ENCODE results near the gene ABHD17C.

The ABHD17C gene

DNA sequence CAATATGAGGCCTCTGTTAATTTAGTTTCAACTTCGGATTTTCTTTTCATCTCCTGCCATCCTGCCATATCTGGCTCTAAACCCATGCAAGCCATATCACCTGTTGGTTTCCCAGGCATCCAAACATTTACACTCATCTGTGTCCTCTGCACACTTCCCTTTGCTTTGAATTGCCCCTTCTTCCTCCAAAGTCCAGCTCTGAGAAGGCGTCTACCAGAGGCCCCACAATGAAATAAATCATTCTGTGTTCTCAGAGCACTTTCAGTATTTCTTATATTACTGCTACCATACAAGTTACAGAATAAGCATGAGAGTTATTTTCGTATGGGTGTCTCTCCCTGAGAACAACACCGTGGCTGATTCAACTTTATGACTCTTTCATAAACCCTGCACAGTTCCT, 12.9 kb upstream of the ABHD17C start:
- Histone ChIP-seq H3K4me3 (replicated peaks; ENCODE audit: insufficient read depth, low read length) (no peak overlapping the region), H3K27ac (replicated peaks) (no peak overlapping the region), H3K27me3 (ENCODE audit: insufficient read depth, poor library complexity, severe bottlenecking) (no peaks in the 10 kb centered on the region)
- TF ChIP-seq, protein P1, sequence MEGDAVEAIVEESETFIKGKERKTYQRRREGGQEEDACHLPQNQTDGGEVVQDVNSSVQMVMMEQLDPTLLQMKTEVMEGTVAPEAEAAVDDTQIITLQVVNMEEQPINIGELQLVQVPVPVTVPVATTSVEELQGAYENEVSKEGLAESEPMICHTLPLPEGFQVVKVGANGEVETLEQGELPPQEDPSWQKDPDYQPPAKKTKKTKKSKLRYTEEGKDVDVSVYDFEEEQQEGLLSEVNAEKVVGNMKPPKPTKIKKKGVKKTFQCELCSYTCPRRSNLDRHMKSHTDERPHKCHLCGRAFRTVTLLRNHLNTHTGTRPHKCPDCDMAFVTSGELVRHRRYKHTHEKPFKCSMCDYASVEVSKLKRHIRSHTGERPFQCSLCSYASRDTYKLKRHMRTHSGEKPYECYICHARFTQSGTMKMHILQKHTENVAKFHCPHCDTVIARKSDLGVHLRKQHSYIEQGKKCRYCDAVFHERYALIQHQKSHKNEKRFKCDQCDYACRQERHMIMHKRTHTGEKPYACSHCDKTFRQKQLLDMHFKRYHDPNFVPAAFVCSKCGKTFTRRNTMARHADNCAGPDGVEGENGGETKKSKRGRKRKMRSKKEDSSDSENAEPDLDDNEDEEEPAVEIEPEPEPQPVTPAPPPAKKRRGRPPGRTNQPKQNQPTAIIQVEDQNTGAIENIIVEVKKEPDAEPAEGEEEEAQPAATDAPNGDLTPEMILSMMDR (IDR thresholded peaks at IDR 0.05; ENCODE audit: insufficient read depth, low read length), result no peak
- no peak for TF ChIP-seq SPI1 (IDR thresholded peaks at IDR 0.05; ENCODE audit: borderline replicate concordance, low read depth)
- TF ChIP-seq GABPA (IDR thresholded peaks at IDR 0.05; ENCODE audit: low read depth), result no peak
- DNase-seq (ENCODE audit: low read depth in 1 of 2, low spot score in 1 of 2), result no peak

DNA sequence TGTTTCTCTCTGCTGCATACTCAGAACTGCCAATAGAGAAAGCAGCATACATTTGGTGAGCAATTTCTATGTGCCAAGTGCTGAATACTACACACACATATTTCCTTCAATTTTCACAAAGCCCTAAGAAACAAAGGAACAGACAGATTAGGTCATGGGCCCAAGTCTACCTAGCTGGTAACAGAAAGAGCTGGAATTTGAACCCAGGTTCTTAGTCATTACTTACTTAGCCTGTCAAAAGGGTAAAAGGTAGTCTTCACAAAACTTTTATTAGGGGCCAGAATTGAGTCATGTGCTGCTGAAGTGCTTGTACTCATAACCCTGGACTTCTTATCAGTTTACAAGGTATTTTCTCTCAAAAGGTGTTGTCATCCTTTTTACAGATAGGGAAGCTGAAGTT, 10.4 kb upstream of the ABHD17C start:
- Histone ChIP-seq H3K27me3 (ENCODE audit: insufficient read depth, poor library complexity, severe bottlenecking) (no peaks in the 10 kb centered on the region), H3K4me3 (replicated peaks; ENCODE audit: insufficient read depth, low read length) (no peak overlapping the region), H3K27ac (replicated peaks) (no peak overlapping the region)
- no peak for TF ChIP-seq SPI1 (IDR thresholded peaks at IDR 0.05; ENCODE audit: borderline replicate concordance, low read depth)
- no peak for TF ChIP-seq POLR2AphosphoS5 (IDR thresholded peaks at IDR 0.05; ENCODE audit: low read depth)
- TF ChIP-seq, protein P1 (IDR thresholded peaks at IDR 0.05; ENCODE audit: insufficient read depth, low read length), result no peak
- TF ChIP-seq, protein P2, sequence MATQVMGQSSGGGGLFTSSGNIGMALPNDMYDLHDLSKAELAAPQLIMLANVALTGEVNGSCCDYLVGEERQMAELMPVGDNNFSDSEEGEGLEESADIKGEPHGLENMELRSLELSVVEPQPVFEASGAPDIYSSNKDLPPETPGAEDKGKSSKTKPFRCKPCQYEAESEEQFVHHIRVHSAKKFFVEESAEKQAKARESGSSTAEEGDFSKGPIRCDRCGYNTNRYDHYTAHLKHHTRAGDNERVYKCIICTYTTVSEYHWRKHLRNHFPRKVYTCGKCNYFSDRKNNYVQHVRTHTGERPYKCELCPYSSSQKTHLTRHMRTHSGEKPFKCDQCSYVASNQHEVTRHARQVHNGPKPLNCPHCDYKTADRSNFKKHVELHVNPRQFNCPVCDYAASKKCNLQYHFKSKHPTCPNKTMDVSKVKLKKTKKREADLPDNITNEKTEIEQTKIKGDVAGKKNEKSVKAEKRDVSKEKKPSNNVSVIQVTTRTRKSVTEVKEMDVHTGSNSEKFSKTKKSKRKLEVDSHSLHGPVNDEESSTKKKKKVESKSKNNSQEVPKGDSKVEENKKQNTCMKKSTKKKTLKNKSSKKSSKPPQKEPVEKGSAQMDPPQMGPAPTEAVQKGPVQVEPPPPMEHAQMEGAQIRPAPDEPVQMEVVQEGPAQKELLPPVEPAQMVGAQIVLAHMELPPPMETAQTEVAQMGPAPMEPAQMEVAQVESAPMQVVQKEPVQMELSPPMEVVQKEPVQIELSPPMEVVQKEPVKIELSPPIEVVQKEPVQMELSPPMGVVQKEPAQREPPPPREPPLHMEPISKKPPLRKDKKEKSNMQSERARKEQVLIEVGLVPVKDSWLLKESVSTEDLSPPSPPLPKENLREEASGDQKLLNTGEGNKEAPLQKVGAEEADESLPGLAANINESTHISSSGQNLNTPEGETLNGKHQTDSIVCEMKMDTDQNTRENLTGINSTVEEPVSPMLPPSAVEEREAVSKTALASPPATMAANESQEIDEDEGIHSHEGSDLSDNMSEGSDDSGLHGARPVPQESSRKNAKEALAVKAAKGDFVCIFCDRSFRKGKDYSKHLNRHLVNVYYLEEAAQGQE (IDR thresholded peaks at IDR 0.05; ENCODE audit: insufficient replicate concordance, low read depth), result no peak
- no peak for DNase-seq (ENCODE audit: low read depth in 1 of 2, low spot score in 1 of 2)

DNA sequence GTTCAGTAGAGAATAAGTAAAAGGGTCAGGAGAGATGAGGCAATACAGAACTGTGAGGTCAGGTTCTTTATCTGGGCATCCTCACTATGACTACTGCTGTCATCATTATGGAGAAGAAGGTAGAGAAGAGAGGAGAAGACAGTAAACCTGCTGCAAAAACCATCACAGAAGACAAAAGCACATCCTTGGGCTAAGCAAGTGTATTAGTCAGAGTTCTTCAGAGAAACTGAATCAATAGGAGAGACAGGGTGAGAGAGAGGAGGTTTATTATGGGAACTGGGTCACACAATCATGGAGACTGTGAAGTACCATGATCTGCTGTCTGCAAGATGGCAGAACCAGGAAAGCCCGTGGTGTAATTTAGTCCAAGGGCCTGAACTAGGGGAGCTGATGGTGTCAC, 9.5 kb upstream of the ABHD17C start:
- Histone ChIP-seq H3K27me3 (ENCODE audit: insufficient read depth, poor library complexity, severe bottlenecking) (no peaks in the 10 kb centered on the region), H3K27ac (replicated peaks) (no peak overlapping the region), H3K4me3 (replicated peaks; ENCODE audit: insufficient read depth, low read length) (no peak overlapping the region)
- TF ChIP-seq POLR2AphosphoS5 (IDR thresholded peaks at IDR 0.05; ENCODE audit: low read depth) (no peak), SPI1 (IDR thresholded peaks at IDR 0.05; ENCODE audit: borderline replicate concordance, low read depth) (no peak), GABPA (IDR thresholded peaks at IDR 0.05; ENCODE audit: low read depth) (no peak)
- TF ChIP-seq, protein P2 (IDR thresholded peaks at IDR 0.05; ENCODE audit: insufficient replicate concordance, low read depth), result no peak
- TF ChIP-seq, protein P1 (IDR thresholded peaks at IDR 0.05; ENCODE audit: insufficient read depth, low read length), result no peak
- DNase-seq (ENCODE audit: low read depth in 1 of 2, low spot score in 1 of 2), result no peak

DNA sequence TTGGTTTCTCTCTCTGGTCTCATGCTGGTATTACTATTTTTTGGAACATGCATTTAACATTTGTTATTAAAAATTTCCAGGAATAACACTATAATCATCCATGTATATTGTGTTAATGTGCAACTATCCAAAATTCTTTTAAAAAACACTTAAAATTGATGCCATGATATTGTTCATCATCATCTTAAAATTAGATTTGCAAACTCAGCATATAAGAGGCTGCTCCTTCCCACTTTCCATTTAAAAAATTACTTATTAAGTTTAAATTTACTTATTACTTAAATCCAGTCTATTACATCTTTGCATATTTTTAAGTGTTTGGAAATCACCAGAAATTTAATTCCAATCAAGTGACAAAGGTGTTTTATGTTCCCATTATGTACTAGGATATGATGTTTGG, 5.8 kb upstream of the ABHD17C start:
- Histone ChIP-seq H3K27me3 (ENCODE audit: insufficient read depth, poor library complexity, severe bottlenecking) (peaks cover 5% of the 10 kb centered on the region), H3K4me3 (replicated peaks; ENCODE audit: insufficient read depth, low read length) (no peak overlapping the region), H3K27ac (replicated peaks) (no peak overlapping the region)
- DNase-seq (ENCODE audit: low read depth in 1 of 2, low spot score in 1 of 2), result no peak
- TF ChIP-seq, protein P2 (IDR thresholded peaks at IDR 0.05; ENCODE audit: insufficient replicate concordance, low read depth), result no peak
- TF ChIP-seq, protein P1 (IDR thresholded peaks at IDR 0.05; ENCODE audit: insufficient read depth, low read length), result no peak
- TF ChIP-seq SPI1 (IDR thresholded peaks at IDR 0.05; ENCODE audit: borderline replicate concordance, low read depth), result no peak
- no peak for TF ChIP-seq POLR2AphosphoS5 (IDR thresholded peaks at IDR 0.05; ENCODE audit: low read depth)
- no peak for TF ChIP-seq GABPA (IDR thresholded peaks at IDR 0.05; ENCODE audit: low read depth)
